HEK293 (cell line): ENCODE measurements around the gene TEKT5.

Experiments used
- BCL11B ChIP-seq: fragments of 450-650 bp; formaldehyde crosslinking; IDR thresholded peaks from 2 replicates; pipeline ENCODE4 v1.5.1; 2016; ENCODE audit warnings: low read depth, missing biosample characterization, missing genetic modification characterization
- CTCF ChIP-seq: fragments of 450-650 bp; formaldehyde crosslinking; IDR thresholded peaks from 2 replicates; pipeline ENCODE4 v1.5.1; 2016; ENCODE audit warnings: missing biosample characterization, missing genetic modification characterization
- ELK4 ChIP-seq: IDR thresholded peaks from 2 replicates; pipeline ENCODE4 v1.6.1; 2011; ENCODE audit warnings: mild to moderate bottlenecking, low read depth, low read length, borderline replicate concordance
- GFI1B ChIP-seq: fragments of 450-650 bp; formaldehyde crosslinking; IDR thresholded peaks from 2 replicates; pipeline ENCODE4 v1.5.1; 2016; ENCODE audit warnings: missing biosample characterization, missing genetic modification characterization
- HOXA7 ChIP-seq: sonication (generic); formaldehyde crosslinking; IDR thresholded peaks from 2 replicates; pipeline ENCODE4 v1.8.1; 2022; ENCODE audit warnings: missing genetic modification reagents, borderline replicate concordance
- RBAK ChIP-seq: fragments of 450-650 bp; formaldehyde crosslinking; IDR thresholded peaks from 2 replicates; pipeline ENCODE4 v1.5.1; 2016; ENCODE audit warnings: missing biosample characterization, missing genetic modification characterization
- SP2 ChIP-seq: fragments of 450-650 bp; formaldehyde crosslinking; IDR thresholded peaks from 2 replicates; pipeline ENCODE4 v1.5.1; 2016; ENCODE audit warnings: missing biosample characterization, missing genetic modification characterization
- ZBTB21 ChIP-seq: fragments of 450-650 bp; formaldehyde crosslinking; IDR thresholded peaks from 2 replicates; pipeline ENCODE4 v1.5.1; 2017; ENCODE audit warnings: missing biosample characterization, missing genetic modification characterization
- ZNF138 ChIP-seq: fragments of 450-650 bp; formaldehyde crosslinking; IDR thresholded peaks from 2 replicates; pipeline ENCODE4 v1.5.1; 2016; ENCODE audit warnings: missing biosample characterization, missing genetic modification characterization, borderline replicate concordance
- ZNF146 ChIP-seq: fragments of 450-650 bp; formaldehyde crosslinking; IDR thresholded peaks from 2 replicates; pipeline ENCODE4 v1.5.1; 2016; ENCODE audit warnings: missing biosample characterization, missing genetic modification characterization
- ZNF48 ChIP-seq: fragments of 450-650 bp; formaldehyde crosslinking; IDR thresholded peaks from 2 replicates; pipeline ENCODE4 v1.5.1; 2016; ENCODE audit warnings: missing biosample characterization, missing genetic modification characterization

GRCh38 chr16:10708969-10709368, 14.2 kb upstream of the TEKT5 start:
- TF ChIP-seq ZNF48 (tag by site-specific recombination): no peak
- TF ChIP-seq RBAK (tag by site-specific recombination): no peak
- no peak for TF ChIP-seq CTCF (tag by site-specific recombination)
- TF ChIP-seq ELK4: no peak
- no peak for TF ChIP-seq HOXA7 (CRISPR knock-in tag)
- no peak for TF ChIP-seq ZNF138 (tag by site-specific recombination)
- TF ChIP-seq SP2: no peak
- no peak for TF ChIP-seq GFI1B
- no peak for TF ChIP-seq BCL11B (tag by site-specific recombination)
- TF ChIP-seq ZBTB21 (tag by site-specific recombination): no peak
- no peak for TF ChIP-seq ZNF146 (tag by site-specific recombination)
